Fibroblast of skin of right quadriceps (primary cell): ENCODE measurements around the gene CCL22.
"Not testable (repeated sequence)": the region's sequence is repeated elsewhere in the genome, so short reads cannot be mapped to it uniquely, and the experiment has no call there.

ENCODE experiments used
- DNase-seq: peaks from one replicate; pipeline ENCODE4 v3.0.0-alpha.2; 2013

CCL22 gene

GRCh38 chr16:57358527-57359095 is at the start of gene CCL22:
TSS of gene CCL22 (plus strand) at chr16:57358783. CDS start at chr16:57358817, 34 bp downstream.
- DNase-seq = no peak

GRCh38 chr16:57310801-57311200 is 47.8 kb upstream of the CCL22 start:
- no peak for DNase-seq

- no peak for DNase-seq
Observed at GRCh38 chr16:57313509-57313908, 45.1 kb upstream of the CCL22 start.

GRCh38 chr16:57314161-57314785 is 44.3 kb upstream of the CCL22 start:
- DNase-seq = no peak

- peak; percentile 22 for DNase-seq
Observed at GRCh38 chr16:57315416-57315815, 43.2 kb upstream of the CCL22 start.

GRCh38 chr16:57316390-57317017 is 42.1 kb upstream of the CCL22 start:
- peak; percentile 85 for DNase-seq

- peak; percentile 48 for DNase-seq
Observed at GRCh38 chr16:57318240-57318970, 40.2 kb upstream of the CCL22 start.

GRCh38 chr16:57319646-57320045 is 38.9 kb upstream of the CCL22 start:
- DNase-seq = no peak

GRCh38 chr16:57324749-57325148 is 33.8 kb upstream of the CCL22 start:
- DNase-seq = no peak

GRCh38 chr16:57325458-57325857 is 33.1 kb upstream of the CCL22 start:
- DNase-seq = peak; percentile 25

- DNase-seq = no peak
Observed at GRCh38 chr16:57329718-57330327, 28.8 kb upstream of the CCL22 start.

- no peak for DNase-seq
Observed at GRCh38 chr16:57331355-57331754, 27.2 kb upstream of the CCL22 start.

- DNase-seq = no peak
Observed at GRCh38 chr16:57333402-57333801, 25.2 kb upstream of the CCL22 start.

- no peak for DNase-seq
Observed at GRCh38 chr16:57335366-57335765, 23.2 kb upstream of the CCL22 start.

- DNase-seq = no peak
Observed at GRCh38 chr16:57341062-57341440, 17.5 kb upstream of the CCL22 start.

- DNase-seq = peak; percentile 92
Observed at GRCh38 chr16:57341441-57342303, 16.9 kb upstream of the CCL22 start.

- DNase-seq = not testable (repeated sequence)
Observed at GRCh38 chr16:57342606-57343005, 16.0 kb upstream of the CCL22 start.

GRCh38 chr16:57343221-57343620 is 15.4 kb upstream of the CCL22 start:
- no peak for DNase-seq

- DNase-seq = not testable (repeated sequence)
Observed at GRCh38 chr16:57344094-57344493, 14.5 kb upstream of the CCL22 start.

GRCh38 chr16:57345021-57345420 is 13.6 kb upstream of the CCL22 start:
- no peak for DNase-seq

GRCh38 chr16:57345666-57346204 is 12.8 kb upstream of the CCL22 start:
- DNase-seq = no peak

GRCh38 chr16:57347858-57348257 is 10.7 kb upstream of the CCL22 start:
- DNase-seq = no peak
